NT2/D1 (cell line): ENCODE results near the gene FAM117A.

Experiments
- SUZ12 ChIP-seq: IDR thresholded peaks from 2 replicates; pipeline ENCODE4 v1.6.1; 2011; ENCODE audit not compliant: insufficient read length, insufficient read depth; ENCODE audit errors: extremely low read depth
- YY1 ChIP-seq: IDR thresholded peaks from 2 replicates; pipeline ENCODE4 v1.6.1; 2011; ENCODE audit not compliant: insufficient read length, insufficient read depth
- ZNF274 ChIP-seq: IDR thresholded peaks from 2 replicates; pipeline ENCODE4 v1.6.1; 2011; ENCODE audit warnings: mild to moderate bottlenecking, low read depth, low read length

DNA sequence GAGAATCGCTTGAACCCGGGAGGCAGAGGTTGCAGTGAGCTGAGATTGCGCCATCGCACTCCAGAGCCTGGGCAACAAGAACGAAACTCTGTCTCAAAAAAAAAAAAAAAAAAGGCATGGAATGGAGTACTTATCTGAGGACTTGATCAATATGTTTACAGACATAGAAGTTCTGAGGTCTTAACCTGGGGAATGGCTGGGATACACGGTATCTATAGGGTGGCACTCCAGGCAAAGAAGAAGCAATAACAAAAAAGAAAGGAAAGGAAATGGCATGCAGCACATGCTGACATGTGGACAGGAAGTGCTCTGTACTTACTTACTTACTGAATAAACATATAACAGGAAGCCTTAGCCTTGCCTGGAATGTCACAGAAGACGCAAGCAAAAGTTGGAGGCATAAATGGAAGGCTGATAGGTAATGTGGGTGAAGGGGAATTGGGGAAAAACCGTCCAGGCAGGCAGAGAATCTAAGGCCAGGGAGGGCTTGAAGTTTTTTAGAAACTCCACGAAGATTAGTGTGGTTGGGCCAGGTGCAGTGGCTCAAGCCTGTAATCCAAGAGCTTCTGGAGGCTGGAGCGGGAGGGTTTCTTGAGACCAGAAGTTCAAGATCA lies 75.9 kb downstream of the FAM117A start:
- TF ChIP-seq ZNF274 (no peak), YY1 (no peak), SUZ12 (no peak)
